Uterus (tissue), 2 donors: ENCODE data around the gene ARSG.

ENCODE experiments used
- CTCF ChIP-seq, 4 experiments: fragments of 200-600 bp in 2 of 4; fragments of 450-650 bp in 2 of 4; sonication (generic) in 2 of 4; IDR thresholded peaks; one replicate each; pipeline ENCODE4 v1.5.1; 2016 to 2019; ENCODE audit warnings: antibody characterized with exemption in 4 of 4, mild to moderate bottlenecking in 2 of 4, moderate library complexity in 1 of 4
- POLR2A ChIP-seq, 2 donors: fragments of 450-650 bp; IDR thresholded peaks; one replicate each; pipeline ENCODE4 v1.6.1; 2016; ENCODE audit warnings: antibody characterized with exemption in 2 of 2, mild to moderate bottlenecking in 1 of 2, moderate library complexity in 1 of 2

GRCh38 chr17:68349157-68349556 lies 57.9 kb downstream of the ARSG start:
- TF ChIP-seq POLR2A (IDR thresholded peaks at IDR 0.05) (no peak), CTCF (IDR thresholded peaks at IDR 0.05) (no peak)
